Adrenal gland (tissue), 5 donors: Measurements from ENCODE around the gene NANOG.
"Not testable (repeated sequence)": the region's sequence is repeated elsewhere in the genome, so short reads cannot be mapped to it uniquely, and the experiment has no call there.

ENCODE experiments used
- POLR2A ChIP-seq, 2 donors: fragments of 450-650 bp; IDR thresholded peaks; one replicate each; pipeline ENCODE4 v1.6.1; 2017; ENCODE audit warnings: antibody characterized with exemption in 2 of 2, mild to moderate bottlenecking in 2 of 2, moderate library complexity in 1 of 2
- TF ChIP-seq, protein P1 (sequence below), 6 experiments: fragments of 450-650 bp in 4 of 6; fragments of 200-600 bp in 2 of 6; sonication (generic) in 1 of 6; IDR thresholded peaks; 1 replicate in 5 of 6; 2 replicates in 1 of 6; pipeline versions ENCODE4 v1.5.1 to v1.8.0; 2016 to 2021; ENCODE audit warnings: antibody characterized with exemption in 6 of 6, mild to moderate bottlenecking in 2 of 6, moderate library complexity in 1 of 6
- donor health status: DM: no; HTN: no; CAD: no.

DNA sequence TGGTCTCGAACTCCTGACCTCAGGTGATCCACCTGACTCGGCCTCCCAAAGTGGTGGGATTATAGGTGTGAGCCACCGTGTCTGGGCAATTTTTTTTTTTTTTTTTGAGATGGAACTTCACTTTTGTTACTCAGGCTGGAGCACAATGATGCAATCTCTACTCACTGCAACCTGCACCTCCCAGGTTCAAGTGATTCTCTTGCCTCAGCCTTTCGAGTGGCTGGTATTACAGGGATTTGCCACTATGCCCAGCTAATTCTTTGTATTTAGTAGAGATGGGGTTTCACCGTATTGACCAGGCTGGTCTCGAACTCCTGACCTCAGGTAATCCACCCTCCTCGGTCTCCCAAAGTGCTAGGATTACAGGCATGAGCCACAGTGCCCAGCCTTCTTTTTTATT, 8.1 kb downstream of the NANOG start:
- not testable (repeated sequence) for TF ChIP-seq POLR2A (IDR thresholded peaks at IDR 0.05)
- TF ChIP-seq, protein P1, sequence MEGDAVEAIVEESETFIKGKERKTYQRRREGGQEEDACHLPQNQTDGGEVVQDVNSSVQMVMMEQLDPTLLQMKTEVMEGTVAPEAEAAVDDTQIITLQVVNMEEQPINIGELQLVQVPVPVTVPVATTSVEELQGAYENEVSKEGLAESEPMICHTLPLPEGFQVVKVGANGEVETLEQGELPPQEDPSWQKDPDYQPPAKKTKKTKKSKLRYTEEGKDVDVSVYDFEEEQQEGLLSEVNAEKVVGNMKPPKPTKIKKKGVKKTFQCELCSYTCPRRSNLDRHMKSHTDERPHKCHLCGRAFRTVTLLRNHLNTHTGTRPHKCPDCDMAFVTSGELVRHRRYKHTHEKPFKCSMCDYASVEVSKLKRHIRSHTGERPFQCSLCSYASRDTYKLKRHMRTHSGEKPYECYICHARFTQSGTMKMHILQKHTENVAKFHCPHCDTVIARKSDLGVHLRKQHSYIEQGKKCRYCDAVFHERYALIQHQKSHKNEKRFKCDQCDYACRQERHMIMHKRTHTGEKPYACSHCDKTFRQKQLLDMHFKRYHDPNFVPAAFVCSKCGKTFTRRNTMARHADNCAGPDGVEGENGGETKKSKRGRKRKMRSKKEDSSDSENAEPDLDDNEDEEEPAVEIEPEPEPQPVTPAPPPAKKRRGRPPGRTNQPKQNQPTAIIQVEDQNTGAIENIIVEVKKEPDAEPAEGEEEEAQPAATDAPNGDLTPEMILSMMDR (IDR thresholded peaks at IDR 0.05), result not testable (repeated sequence)
